Mononuclear cell (primary cell): ENCODE measurements around the gene TNFAIP8L2. TPM values are rescaled to one million over a fixed set of nuclear protein-coding genes. Genes with fewer than 3 reads are reported as not detected.

ENCODE experiments used
- H3K27me3 ChIP-seq: 2 replicates; pipeline ENCODE4 v1.6.0; 2011; ENCODE audit warnings: low read length, control low read depth; ENCODE audit not compliant: insufficient read depth
- H3K4me1 ChIP-seq: 2 replicates; pipeline ENCODE4 v1.5.1; 2011; ENCODE audit warnings: mild to moderate bottlenecking, low read length, control low read depth; ENCODE audit not compliant: insufficient read depth
- H3K4me3 ChIP-seq: 2 replicates; pipeline ENCODE4 v1.5.1; 2011; ENCODE audit warnings: mild to moderate bottlenecking, low read length, moderate library complexity
- H3K9me3 ChIP-seq: 2 replicates; pipeline ENCODE4 v1.5.1; 2011; ENCODE audit warnings: low read depth, mild to moderate bottlenecking, control low read depth, low read length
- total RNA-seq: library from RNA; depleted of rRNA; stranded (reverse); fragments of >200 nt; gene quantifications from one replicate; pipeline ENCODE4 v1.2.3, GENCODE V29; 2012

Gene TNFAIP8L2
- 4.6 TPM for total RNA-seq

DNA sequence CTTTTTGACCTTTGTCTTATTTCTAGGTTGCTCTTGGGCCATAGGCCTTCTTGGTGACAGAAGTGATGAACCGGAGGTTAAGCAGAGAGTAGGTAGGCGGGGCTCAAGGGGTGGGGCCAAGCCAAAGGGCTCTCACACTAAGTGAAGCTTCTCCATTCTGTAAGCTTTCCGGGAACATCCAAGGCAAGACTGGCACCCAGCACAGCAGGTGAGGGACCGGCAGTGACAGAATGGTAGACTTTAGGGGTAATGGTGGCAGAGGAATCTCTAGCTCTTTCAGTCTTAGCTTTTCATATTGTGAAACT is at the start of gene TNFAIP8L2:
Gene TNFAIP8L2, plus strand, starts transcription at position 135 of the 305 bp plus-strand sequence. CDS start 2,049 bp downstream, outside the sequence.
- H3K4me3 ChIP-seq: peak within 1 kb of the TSS; percentile 81
- H3K4me1 ChIP-seq: peaks cover 49% of the 10 kb centered on the region
- H3K9me3 ChIP-seq: no peaks in the 10 kb centered on the region
- no peaks in the 10 kb centered on the region for H3K27me3 ChIP-seq

DNA sequence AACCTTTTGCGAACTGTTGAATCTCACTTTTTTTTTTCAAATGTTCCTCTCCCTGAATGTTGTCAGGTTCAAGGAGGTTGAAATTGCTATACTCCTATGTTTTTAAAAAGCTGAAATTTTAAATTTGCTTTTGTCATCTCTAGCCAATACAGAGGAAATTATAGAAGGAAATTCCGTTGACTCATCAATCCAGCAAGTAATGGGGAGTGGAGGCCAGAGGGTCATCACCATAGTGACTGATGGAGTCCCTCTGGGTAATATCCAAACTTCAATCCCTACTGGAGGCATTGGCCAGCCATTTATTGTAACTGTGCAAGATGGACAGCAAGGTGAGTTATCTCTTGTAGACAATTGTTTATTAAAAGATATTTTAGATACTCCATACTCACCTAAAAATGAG is 49.6 kb upstream of the TNFAIP8L2 start:
- Histone ChIP-seq H3K27me3 (no peaks in the 10 kb centered on the region), H3K4me1 (no peaks in the 10 kb centered on the region), H3K4me3 (no peak overlapping the region), H3K9me3 (no peaks in the 10 kb centered on the region)

DNA sequence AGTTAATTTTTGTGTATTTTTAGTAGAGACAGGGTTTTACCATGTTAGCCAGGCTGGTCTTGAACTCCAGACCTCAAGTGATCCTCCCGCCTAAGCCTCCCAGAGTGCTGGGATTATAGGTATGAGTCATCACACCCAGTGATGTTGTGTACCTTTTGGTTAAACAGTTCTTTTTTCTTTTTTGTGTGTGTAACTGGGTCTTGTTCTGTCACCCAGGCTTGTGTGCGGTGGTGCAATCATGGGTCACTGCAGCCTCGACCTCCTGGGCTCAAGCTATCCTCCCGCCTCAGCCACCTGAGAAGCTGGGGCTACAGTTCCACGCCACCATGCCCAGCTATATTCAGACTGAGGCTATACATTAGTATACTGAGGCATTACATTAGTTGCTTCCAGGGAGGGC is 48.1 kb upstream of the TNFAIP8L2 start:
- Histone ChIP-seq H3K4me1 (no peaks in the 10 kb centered on the region), H3K27me3 (no peaks in the 10 kb centered on the region), H3K9me3 (no peaks in the 10 kb centered on the region), H3K4me3 (no peak overlapping the region)

DNA sequence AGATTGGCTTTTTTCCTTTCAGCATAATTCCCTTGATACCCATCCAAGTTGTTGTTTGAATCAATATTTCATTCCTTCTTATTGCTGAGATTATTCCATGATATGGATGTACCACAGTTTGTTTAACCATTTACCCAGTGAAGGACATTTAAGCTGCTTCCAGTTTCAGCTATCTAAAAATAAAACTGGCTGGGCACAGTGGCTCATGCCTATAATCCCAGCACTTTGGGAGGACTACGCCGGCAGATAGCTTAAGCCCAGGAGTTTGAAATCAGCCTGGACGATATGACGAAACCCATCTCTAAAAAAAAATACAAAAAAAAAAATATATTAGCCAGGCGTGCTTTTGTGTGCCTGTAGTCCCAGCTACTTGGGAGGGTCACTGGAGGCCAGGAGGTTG is 42.6 kb upstream of the TNFAIP8L2 start:
- Histone ChIP-seq H3K9me3 (no peaks in the 10 kb centered on the region), H3K27me3 (no peaks in the 10 kb centered on the region), H3K4me3 (no peak overlapping the region), H3K4me1 (no peaks in the 10 kb centered on the region)

DNA sequence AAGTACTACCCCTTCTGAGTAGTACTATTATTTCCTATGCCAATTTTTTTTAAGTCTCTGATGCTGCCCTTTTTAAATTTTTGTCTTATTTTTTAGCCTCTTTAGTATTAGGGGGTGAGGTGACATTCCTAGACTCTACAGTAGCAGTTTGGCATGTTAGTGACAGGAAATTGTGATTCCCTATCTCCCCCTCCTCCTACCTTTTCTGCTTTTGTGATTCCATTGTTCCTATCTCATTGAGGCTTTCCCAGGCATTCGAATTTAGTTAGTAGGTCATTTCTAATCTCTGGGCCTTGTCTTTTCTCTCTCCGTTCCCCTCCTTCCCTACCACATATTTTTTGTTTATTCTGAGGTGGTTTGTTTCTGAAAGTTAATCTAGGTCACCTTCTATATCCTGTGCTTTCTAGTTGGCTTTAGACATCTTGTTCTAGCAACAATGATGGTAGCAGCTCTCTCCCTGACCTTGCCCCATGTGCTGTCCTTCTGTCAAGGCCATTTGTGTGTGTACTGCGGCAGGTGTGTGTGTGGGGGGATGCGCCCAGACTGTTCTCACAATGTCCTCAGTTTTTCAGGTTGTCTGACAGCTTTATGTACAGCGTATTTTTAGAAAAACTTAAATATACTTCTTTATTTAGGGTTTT is 31.6 kb upstream of the TNFAIP8L2 start:
- no peak overlapping the region for H3K4me3 ChIP-seq
- H3K9me3 ChIP-seq: no peaks in the 10 kb centered on the region
- no peaks in the 10 kb centered on the region for H3K4me1 ChIP-seq
- H3K27me3 ChIP-seq: no peaks in the 10 kb centered on the region

DNA sequence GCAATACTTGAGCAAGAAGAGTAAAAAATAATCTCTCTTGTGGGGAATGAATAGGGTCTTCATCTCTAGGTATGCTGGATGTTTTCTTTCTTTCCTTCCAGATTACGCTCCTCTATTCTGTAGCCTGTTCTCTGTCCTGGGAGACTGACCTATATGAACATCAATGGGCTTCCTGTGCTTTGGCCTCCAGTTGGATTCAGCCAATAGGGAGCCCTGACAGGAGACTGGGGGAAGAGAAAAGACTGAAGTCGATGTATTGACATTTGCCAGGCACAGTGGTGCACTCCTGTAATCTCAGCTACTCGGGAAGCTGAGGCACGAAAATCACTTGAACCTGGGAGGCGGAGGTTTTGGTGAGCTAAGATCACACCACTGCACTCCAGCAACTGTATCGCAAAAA is 27.6 kb upstream of the TNFAIP8L2 start:
- Histone ChIP-seq H3K9me3 (no peaks in the 10 kb centered on the region), H3K4me1 (peaks cover 16% of the 10 kb centered on the region), H3K4me3 (no peak overlapping the region), H3K27me3 (no peaks in the 10 kb centered on the region)

DNA sequence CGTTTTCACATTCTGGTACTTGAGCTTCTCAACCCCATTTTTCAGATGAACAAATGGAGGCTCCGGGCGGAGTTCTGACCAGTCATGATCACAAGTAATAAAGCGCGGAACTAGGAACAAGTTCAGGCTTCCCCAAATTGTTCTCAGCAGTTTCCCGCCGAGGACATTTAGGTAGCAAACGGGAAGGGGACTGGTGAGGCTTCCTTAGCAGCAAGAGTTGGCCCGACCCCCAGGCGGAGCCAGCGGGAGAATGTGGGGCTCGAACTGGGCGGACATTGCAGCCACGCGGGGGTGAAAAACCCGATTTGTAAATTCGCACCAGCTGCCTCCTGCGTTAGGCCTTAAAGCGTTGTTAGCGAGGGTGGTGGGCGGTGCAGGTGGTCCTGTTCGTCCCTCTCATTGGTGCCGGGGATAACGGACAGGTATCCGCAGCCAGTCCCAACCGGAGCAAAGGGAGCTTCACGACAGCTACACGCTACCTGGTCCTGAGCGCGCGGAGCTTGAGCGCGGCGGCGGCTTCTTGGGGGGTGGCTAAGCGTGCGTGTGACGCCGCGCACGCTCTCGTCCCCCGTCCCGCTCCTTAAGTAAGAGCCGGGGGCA is 25.4 kb upstream of the TNFAIP8L2 start:
- Histone ChIP-seq H3K4me3 (peak overlapping the region; percentile 30), H3K27me3 (no peaks in the 10 kb centered on the region)

DNA sequence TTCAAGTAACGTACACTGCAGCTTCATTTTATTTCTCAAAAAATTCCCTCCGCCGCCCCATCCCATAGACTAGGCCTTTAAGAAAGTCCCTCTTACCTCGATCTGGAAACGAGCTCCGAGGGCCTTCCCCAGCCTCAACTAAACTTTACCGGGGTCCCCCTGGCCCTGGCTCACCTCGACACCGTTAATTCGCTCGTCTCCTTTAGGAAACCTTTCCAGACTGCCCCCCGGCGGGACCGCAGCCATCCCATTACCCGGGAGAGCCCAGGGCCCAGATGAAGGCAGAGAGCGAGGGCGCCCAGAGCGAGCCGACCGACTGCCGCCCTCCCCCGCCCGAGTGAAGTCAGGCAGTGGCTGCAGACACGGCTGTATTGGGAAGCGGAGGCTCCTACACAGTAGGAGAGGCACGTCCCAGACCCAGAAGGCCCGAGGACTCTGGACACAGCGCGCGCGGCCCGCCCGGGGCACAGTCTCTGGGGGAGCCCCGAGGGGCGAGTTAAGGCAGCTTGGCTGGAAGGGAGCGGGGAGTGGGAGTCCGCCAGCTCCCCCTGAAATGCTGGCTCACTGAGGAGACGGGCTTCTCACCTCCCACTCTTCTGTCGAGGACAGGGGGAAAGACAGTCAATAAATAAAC is 24.6 kb upstream of the TNFAIP8L2 start:
- Histone ChIP-seq H3K4me1 (peaks cover 16% of the 10 kb centered on the region), H3K4me3 (peak overlapping the region; percentile 30), H3K27me3 (no peaks in the 10 kb centered on the region), H3K9me3 (no peaks in the 10 kb centered on the region)

More for the DNA sequence above, 25.4 kb upstream of the TNFAIP8L2 start:
- Histone ChIP-seq H3K4me1 (peaks cover 16% of the 10 kb centered on the region), H3K9me3 (no peaks in the 10 kb centered on the region)

DNA sequence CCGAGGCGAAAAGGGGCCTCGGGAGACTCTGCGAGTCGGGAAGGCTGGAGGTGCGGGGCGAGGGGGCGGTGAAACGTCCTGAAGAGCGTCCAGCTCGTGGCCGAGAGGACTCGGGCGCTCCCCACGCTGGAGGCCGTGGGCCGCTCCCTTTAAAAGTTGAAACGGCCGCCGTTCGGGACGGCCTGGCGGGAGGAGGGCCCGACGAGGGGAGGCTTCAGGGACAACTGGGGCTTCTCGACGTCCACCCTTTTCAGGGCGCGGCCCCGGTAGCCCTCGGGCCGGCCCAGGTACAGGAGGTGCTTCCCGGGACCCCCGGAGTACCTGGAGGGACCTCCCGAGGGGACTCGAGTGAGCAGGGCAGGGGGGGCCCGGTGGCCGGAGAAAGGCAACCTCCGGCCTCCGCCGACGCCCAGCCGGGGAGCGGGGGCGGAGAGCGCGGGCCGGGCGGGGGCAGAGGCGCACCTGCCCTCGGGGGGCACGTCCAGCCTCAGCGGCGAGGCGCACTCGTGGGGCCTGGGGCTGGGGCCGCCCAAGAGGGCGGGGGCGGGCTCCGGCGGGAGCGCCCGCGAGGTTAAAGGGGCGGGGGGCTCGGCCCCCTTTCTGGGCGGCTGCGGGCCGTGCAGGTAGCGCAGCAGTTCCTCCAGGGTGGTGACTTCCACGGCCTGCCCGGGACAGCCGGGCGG is 24.0 kb upstream of the TNFAIP8L2 start:
- H3K4me3 ChIP-seq: no peak overlapping the region
- H3K4me1 ChIP-seq: peaks cover 16% of the 10 kb centered on the region
- H3K9me3 ChIP-seq: no peaks in the 10 kb centered on the region
- H3K27me3 ChIP-seq: no peaks in the 10 kb centered on the region

DNA sequence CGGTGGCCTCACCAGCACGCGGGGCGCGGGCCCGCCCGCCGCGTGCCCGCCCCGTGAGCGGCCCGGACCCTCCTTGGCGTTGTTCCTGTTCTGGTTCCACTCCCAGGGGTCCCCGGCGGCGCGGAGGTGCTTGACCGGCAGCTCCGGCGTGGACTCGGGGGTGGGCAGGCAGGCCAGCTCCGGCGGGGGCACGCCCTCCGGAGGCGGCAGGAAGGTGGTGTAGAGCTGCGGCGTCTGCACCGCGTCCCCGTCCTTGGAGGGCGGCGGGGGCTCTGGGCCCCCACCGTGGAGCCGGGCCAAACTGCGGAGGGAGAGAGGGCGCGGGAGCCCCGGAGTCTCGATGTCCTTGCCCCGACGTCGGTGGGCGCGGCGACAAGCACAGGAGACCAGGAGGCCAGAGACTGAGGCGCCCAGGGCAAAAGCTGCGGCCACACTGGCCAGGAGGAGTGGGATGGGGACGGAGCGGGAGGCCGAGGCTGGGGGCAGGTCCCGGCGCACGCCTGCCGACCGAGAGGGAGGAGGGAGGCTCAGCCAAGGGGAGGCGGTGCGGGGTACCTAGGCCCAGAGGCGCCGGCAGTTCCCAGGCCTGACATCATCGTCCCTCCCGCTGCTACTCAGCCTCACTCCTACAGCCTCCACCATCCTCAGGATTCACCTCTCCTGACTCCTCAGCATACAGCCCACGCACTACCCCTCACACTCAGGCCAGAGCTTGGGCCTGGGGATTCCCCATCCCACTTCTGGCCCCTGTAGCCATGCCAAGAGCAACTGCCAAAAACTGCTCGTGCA is 23.2 kb upstream of the TNFAIP8L2 start:
- Histone ChIP-seq H3K9me3 (no peaks in the 10 kb centered on the region), H3K4me3 (no peak overlapping the region), H3K4me1 (peaks cover 16% of the 10 kb centered on the region), H3K27me3 (no peaks in the 10 kb centered on the region)

DNA sequence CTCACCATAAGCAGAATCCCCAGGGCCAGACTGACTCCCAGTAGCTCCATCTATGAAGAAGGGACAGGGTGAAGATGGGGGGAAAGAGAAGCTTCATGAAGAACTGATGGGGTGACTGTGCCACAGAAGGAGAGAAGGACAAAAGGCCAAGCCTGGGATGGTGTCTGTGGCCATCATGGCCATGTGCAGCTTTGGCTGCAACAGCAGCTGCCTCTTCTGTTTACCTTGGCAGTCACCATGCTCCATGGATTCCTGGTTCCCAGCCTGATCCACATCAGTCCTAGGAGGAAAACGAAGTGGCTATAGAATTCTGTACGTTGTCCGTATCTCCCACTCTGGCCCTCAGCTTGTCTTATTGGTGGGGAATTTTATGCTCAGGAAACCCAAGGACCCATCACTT is 22.1 kb upstream of the TNFAIP8L2 start:
- no peak overlapping the region for H3K4me3 ChIP-seq
- H3K27me3 ChIP-seq: no peaks in the 10 kb centered on the region
- peaks cover 16% of the 10 kb centered on the region for H3K4me1 ChIP-seq
- H3K9me3 ChIP-seq: no peaks in the 10 kb centered on the region

DNA sequence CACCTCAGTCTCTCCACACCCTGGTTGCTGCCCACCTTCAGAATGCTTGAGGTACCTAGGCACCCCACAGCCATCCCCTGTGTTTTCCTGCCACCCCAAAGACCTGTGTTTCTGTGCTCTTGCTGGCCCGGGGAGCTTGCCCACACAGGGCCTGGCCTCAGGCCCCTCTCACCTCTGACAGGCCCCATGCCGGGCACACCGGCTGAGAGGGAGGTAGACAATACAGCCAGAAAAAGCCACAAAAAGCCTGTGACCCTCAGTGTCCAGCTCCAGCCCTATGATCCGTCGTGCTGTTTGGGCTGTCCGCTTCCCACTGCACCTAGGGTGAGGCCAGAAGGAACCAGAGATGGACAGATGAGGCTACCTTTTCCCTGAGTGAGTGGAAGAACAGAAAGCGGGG is 21.5 kb upstream of the TNFAIP8L2 start:
- peaks cover 16% of the 10 kb centered on the region for H3K4me1 ChIP-seq
- no peaks in the 10 kb centered on the region for H3K9me3 ChIP-seq
- H3K27me3 ChIP-seq: no peaks in the 10 kb centered on the region
- H3K4me3 ChIP-seq: no peak overlapping the region

DNA sequence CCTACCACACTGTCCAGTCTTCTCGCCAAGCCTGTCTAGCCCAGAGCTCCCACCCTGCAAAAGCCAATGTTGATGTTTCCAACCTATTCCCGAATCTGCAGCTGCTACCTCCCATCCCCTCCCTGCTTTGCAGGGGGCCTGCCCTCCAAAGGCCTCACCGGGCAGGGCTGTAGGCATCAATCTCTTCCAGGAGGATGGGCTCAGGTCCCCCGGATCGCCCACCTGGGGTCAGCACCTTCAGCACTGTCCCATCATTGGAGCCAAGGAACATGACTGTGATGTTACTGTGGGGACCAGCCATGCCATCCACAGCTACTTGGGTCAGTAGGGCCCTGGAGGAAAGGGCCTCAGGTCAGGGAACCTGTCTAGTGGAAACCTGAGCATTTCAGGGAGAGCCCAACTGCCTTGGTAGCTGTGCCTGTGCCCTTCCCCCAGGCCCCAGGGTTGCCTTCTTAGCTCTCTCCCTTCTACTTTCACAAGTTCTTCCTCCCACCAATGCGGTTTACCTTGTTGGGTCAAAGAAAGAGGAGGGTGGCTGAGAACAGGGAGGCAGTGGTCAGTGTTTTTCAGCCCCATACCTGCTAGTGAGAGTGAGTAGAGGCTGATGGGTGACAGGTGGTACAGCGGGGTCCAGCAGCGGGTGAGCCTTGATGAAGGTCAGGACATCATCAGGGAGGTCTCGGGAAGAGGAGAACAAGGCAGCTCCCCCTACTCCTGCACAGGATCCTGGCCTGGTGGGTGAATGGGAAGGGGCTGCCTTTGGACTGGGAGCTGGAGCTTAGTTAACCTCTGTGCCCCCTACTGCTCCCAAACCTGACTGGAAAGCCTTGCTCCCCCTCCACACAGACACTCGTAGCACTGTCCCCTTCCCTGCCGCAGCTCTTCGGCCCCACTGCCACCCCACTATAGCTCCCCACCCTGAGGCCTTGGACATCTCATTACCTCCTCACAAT is 20.7 kb upstream of the TNFAIP8L2 start:
- Histone ChIP-seq H3K4me1 (peaks cover 13% of the 10 kb centered on the region), H3K4me3 (no peak overlapping the region), H3K27me3 (no peaks in the 10 kb centered on the region), H3K9me3 (no peaks in the 10 kb centered on the region)

DNA sequence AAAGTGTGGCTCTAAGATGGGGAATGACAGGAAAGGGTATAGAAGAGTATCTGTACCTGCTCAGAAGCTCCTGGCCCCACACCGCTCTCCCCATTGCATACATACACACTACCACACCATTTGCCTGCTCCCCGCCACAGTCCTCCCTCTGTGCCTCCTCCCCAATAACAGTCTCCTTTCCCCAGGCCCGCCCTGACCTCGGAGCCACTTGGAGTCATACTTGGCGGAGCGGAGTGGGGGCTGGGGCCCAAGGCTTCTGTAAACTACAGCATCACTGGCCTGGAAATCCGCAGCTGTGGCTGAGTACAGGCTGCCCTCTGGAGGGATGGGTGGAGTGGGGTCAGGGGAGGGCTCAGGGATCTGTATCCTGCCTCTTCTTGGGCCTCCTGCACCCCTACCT is 18.7 kb upstream of the TNFAIP8L2 start:
- no peaks in the 10 kb centered on the region for H3K4me1 ChIP-seq
- no peaks in the 10 kb centered on the region for H3K9me3 ChIP-seq
- H3K27me3 ChIP-seq: no peaks in the 10 kb centered on the region

More for the DNA sequence above, 18.7 kb upstream of the TNFAIP8L2 start:
- H3K4me3 ChIP-seq: no peak overlapping the region
